ENCODE results near the gene CDH23.

GRCh38 chr10:71848325-71849275 is 451.9 kb downstream of the CDH23 start:
- TF ChIP-seq, protein P1, sequence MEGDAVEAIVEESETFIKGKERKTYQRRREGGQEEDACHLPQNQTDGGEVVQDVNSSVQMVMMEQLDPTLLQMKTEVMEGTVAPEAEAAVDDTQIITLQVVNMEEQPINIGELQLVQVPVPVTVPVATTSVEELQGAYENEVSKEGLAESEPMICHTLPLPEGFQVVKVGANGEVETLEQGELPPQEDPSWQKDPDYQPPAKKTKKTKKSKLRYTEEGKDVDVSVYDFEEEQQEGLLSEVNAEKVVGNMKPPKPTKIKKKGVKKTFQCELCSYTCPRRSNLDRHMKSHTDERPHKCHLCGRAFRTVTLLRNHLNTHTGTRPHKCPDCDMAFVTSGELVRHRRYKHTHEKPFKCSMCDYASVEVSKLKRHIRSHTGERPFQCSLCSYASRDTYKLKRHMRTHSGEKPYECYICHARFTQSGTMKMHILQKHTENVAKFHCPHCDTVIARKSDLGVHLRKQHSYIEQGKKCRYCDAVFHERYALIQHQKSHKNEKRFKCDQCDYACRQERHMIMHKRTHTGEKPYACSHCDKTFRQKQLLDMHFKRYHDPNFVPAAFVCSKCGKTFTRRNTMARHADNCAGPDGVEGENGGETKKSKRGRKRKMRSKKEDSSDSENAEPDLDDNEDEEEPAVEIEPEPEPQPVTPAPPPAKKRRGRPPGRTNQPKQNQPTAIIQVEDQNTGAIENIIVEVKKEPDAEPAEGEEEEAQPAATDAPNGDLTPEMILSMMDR (IDR thresholded peaks at IDR 0.05; ENCODE audit: low read depth, low read length, poor library complexity, severe bottlenecking): no peak
- no peak for TF ChIP-seq EZH2phosphoT487 (IDR thresholded peaks at IDR 0.05; ENCODE audit: borderline replicate concordance, low read length)
